GM13977 (cell line): Measurements from ENCODE around the gene FAM181B.

Experiments used
- DNase-seq: peaks from one replicate; pipeline ENCODE4 v3.0.0; 2012; ENCODE audit warnings: low spot score
- CTCF ChIP-seq: IDR thresholded peaks from 2 replicates; pipeline ENCODE4 v1.5.1; 2012; ENCODE audit warnings: mild to moderate bottlenecking, control low read depth; ENCODE audit not compliant: insufficient read depth; ENCODE audit errors: extremely low read depth, missing control alignments
- in situ Hi-C: fragments of 300-500 bp; cut with MboI; formaldehyde crosslinking; loops from one replicate; pipeline ENCODE4 v1.12.0; 2022; ENCODE audit warnings: low sequenced_read_pairs, low pct_unique_long_range_greater_than_20kb, mixed read lengths, inconsistent platforms; ENCODE audit not compliant: unreplicated experiment

Gene FAM181B

GRCh38 chr11:82733444-82734119, at the start of gene FAM181B:
FAM181B (minus strand) TSS chr11:82733864; CDS start chr11:82733729, 135 bp downstream.
- no peak for TF ChIP-seq CTCF
- no peak for DNase-seq
- in situ Hi-C loops: no loop called here

GRCh38 chr11:82782825-82783374, 49.2 kb upstream of the FAM181B start:
- DNase-seq: no peak
- TF ChIP-seq CTCF: no peak
- in situ Hi-C loops: no loop called here

GRCh38 chr11:82778776-82779175, 45.1 kb upstream of the FAM181B start:
- no peak for DNase-seq
- TF ChIP-seq CTCF: no peak
- in situ Hi-C loops: no loop called here

- no peak for TF ChIP-seq CTCF
- in situ Hi-C loops: no loop called here
- DNase-seq: no peak
These were observed 42.7 kb upstream of the FAM181B start for GRCh38 chr11:82776377-82776776.

GRCh38 chr11:82775736-82776346, 42.2 kb upstream of the FAM181B start:
- DNase-seq: peak; percentile 53
- in situ Hi-C loops: no loop called here
- peak; percentile 80 for TF ChIP-seq CTCF

- in situ Hi-C loops: no loop called here
- no peak for TF ChIP-seq CTCF
- no peak for DNase-seq
These were observed 41.6 kb upstream of the FAM181B start for GRCh38 chr11:82775218-82775617.
